Stimulated activated CD4-positive, alpha-beta T cell treated with anti-CD3 and anti-CD28 coated beads, Interleukin-1b, Interleukin-23, amount 100 ng/mL, for 48 hours (primary cell): Measurements from ENCODE around the gene EXOSC2.

Source experiments
- DNase-seq: peaks from one replicate; pipeline ENCODE4 v3.0.0-alpha.2; 2020

Gene EXOSC2

DNA sequence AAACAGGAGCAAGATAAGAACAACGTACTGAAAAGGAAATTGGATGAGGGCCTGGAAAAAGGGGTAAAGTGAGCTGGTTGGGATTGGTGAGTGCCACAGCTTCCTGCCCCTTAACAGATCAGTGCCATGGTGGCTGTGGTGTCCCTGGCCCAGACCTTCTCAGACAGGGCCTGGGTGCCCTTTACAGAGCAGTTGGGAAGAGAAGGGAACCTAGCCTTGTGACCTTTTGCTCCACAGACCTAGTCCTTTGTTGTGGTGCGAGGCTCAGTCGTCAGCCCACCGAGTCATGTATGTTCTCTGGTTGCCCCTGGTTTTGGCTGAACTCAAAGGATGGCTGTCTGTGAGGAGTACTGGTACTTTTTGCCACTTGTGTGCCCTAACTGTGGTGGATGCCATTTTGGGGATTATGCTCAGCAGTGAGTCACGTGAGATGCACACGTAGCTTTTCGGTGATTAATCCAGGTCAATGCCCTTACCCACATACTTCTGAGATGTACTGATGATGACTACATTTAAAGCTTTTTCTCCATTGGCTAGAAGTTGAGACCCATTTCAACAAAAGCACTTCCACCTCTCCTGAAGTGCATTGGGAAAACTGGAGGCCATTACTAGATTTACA, 48.4 kb downstream of the EXOSC2 start:
- DNase-seq, result peak; percentile 30

DNA sequence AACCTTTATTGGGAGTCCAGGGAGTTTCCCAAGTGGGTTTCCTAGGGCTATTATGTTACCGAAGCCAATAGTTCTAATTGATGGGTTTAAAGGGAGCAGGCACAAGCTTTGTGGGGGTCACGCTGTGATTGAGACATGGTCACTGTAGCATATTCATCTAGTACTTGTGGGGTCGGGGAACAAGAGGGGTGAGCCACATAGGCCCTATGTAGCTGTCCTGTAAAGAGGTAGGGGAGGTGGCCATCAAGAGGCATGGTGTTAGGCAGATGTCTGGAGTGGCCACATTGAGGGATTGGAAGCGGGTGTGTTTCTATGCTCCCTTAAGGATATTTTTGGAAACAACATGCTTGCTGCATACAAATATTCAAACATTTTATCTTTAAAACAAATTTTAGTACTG, 50.1 kb downstream of the EXOSC2 start:
- no peak for DNase-seq

DNA sequence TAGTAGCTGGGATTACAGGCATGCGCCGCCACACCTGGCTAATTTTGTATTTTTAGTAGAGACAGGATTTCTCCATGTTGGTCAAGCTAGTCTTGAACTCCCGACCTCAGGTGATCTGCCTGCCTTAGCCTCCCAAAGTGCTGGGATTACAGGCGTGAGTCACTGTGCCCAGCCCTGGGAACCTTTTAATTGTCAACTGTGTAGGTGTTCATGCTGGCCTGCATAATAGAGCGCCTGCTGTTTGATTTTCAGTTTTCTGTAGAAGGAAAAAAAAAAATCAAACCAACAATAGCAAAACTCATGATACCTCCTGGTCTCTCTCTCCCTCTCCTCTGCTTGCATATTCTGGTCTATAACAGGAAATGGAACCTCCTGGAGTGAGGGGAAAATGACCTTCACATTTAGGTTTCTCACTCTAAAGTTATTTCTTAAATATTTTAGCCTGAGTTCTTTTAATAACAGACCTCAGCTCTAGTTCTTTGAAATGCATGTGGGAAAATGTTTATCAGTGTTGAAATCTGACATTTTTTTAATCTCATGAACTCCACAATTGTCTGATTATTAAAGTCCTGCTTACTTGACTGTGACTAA, 51.7 kb downstream of the EXOSC2 start:
- DNase-seq, result no peak

DNA sequence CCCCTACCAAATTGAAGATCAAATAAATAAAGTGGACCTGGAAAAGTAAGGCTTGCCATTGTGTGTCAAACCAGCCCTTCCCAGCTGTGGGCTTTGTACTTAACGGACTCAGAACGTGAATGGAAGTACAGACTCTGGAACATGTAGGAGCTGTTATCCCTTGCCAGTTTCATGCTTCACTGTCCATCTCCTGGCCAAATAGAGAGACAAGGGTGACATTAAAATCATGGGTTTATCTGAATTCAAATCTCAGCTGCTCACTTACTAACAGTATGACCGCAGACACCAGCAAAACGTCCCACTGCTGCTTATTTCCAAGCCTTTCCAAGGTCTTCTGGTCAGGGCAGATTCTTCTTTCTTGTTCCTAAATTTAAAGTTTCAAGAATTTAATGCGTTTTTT, 52.2 kb downstream of the EXOSC2 start:
- no peak for DNase-seq

DNA sequence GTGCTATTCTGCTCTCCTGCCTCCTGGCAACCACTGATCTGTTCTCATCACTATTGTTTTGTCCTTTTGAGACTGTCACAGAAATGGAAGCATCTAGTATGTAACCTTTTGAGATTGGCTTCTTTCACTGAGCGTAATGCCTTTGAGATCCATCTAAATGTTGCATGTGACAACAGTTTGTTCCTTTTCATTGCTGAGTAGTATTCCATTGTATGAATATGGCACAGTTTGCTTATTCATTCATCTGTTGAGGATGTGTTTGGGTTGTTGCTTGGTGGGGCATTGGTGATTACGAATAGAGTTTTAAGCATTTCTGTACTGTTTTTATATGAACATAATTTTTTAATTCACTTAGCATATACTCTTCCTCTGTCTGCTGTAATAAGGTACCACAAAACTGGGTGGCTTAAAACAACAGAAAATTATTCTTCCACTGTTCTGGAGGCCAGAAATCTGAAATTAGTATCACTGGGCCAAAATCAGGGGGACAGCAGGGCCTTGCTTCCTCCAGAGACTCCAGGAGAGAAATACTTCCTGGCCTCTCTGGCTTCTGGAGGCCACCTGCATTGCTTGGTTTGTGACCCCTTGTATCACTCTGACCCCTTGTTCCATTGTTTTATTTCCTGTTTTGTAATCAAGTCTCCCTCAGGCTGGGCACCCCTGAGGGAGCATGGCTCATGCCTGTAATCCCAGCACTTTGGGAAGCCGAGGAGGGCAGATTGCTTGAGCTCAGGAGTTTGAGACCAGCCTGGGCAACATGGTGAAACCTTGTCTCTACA, 53.0 kb downstream of the EXOSC2 start:
- DNase-seq, result no peak

DNA sequence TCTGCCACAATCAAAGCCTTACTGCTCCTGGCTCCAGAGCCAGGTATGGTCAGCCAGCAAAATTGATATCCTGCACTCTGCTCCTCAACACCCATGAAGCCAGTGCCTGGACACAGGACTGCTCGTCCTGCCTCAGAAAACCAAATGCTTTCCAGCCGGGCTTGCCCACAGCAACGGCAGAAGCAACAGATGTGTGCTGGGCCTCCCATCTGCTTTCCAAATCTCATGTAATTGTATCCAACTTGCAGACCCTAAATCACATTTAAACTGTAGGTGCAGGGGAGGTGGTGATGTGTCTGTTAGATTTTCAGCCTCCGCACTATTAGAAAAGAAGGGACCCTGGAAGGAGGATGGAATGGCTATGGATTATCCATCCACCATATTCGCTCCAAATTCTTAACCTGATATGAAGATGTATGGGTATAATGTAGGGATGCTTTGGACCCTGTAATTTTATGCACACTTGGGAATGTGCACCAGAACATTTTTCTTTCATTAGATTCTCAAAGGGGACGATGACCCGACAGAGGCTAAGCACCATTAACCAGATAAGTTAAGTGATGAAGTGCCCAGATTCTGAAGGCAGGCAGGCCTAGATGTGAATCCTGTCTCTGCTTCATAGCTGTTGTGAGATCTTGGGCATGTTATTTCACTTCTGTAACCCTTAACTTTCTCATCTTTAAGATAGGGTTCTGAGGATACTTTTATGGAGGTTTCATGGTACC, 58.2 kb downstream of the EXOSC2 start:
- no peak for DNase-seq
